ENCODE results near the gene WDR64. TPM values are rescaled to one million over a fixed set of nuclear protein-coding genes. Genes with fewer than 3 reads are reported as not detected.

WDR64 gene
- total RNA-seq, 1 donor from 2014 or later: 0.07 TPM

DNA sequence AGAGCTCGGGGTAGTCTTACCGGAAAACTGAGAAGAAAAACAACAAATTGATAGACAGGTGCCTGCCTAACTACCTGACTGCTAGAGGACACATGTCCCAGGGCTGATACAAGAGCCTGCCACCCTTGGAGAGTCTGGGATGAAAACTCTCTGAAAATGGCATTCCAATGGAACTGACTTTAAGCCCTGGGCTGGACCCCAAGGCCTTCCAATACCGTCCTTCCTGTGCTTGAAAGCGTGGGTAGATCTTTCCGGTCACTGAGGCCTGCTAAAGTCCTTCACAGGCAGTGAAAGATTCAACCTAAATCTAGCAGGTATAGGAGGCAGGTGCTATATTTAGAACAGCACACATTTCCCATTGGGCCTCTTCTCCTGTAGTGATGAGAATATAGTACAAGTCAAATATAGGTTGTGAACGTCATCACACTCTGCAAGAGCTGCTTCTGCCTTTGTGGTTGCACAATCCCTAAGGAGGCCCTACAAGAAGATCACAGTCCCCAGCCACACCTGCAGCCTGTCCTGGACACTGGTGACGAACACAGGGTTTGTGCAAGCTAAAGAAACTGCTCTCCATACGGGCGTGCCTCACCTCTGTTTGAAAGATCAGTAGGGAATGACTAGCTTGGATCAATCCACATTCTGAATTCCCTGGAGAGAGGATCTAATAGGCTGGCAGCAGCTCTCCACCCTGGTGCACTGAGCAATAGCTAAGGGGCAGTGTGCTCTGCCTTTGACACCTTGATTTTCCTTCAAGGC lies 11.0 kb upstream of the WDR64 start:
- Mint-ChIP-seq H3K36me3 (ENCODE audit: insufficient read depth) (peaks cover 5% of the 10 kb centered on the region), H3K4me1 (ENCODE audit: low read depth) (peaks cover 20% of the 10 kb centered on the region), H3K4me3 (ENCODE audit: low read depth) (peak overlapping the region; percentile 78), H3K27ac (peak overlapping the region; percentile 89), H3K9me3 (ENCODE audit: low read depth) (peaks cover 9% of the 10 kb centered on the region), H3K27me3 (no peaks in the 10 kb centered on the region)
- no peak for DNase-seq (ENCODE audit: low spot score, unreplicated experiment)
- TF ChIP-seq, protein P1, sequence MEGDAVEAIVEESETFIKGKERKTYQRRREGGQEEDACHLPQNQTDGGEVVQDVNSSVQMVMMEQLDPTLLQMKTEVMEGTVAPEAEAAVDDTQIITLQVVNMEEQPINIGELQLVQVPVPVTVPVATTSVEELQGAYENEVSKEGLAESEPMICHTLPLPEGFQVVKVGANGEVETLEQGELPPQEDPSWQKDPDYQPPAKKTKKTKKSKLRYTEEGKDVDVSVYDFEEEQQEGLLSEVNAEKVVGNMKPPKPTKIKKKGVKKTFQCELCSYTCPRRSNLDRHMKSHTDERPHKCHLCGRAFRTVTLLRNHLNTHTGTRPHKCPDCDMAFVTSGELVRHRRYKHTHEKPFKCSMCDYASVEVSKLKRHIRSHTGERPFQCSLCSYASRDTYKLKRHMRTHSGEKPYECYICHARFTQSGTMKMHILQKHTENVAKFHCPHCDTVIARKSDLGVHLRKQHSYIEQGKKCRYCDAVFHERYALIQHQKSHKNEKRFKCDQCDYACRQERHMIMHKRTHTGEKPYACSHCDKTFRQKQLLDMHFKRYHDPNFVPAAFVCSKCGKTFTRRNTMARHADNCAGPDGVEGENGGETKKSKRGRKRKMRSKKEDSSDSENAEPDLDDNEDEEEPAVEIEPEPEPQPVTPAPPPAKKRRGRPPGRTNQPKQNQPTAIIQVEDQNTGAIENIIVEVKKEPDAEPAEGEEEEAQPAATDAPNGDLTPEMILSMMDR (IDR thresholded peaks at IDR 0.05; ENCODE audit: unreplicated experiment): no peak

DNA sequence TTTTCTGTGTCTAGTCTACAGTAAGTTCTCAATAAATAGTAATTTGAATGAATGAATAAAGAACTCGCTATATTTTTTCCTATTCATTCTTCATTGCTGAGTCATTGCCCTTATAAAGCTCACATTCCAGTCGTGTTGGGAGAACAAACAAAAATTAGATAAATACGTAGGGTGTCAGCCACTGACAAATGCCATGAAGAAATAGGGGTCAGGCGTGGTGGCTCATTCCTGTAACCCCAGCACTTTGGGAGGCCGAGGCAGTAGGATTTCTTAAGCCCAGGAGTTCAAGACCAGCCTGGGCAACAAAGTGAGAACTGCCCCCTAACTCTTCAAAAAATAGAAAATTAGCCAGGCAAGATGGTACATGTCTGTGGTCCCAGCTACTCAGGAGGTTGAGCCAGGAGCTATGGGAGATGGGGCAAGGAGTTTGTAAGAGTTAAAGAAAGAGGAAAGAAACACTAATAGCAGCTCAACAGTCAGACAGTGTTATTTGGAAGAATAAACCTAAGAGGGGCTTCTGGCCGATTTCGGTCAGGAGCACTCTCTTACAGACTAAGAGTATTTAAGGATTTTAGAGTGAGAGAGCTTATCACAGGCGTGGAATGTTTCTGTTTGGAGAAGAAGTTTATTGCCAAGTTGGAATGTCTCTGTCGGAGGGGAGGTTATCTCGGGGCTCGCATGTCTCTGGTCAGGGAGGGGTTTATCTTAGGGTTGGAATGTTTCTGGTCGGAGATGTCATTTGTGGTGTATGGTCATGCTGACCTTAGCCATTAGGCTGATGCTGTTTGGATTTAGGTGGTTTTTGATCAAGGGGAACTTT lies 10.1 kb upstream of the WDR64 start:
- Mint-ChIP-seq H3K27ac (peak overlapping the region; percentile 8), H3K4me3 (ENCODE audit: low read depth) (no peak overlapping the region), H3K36me3 (ENCODE audit: insufficient read depth) (peaks cover under 1% of the 10 kb centered on the region), H3K9me3 (ENCODE audit: low read depth) (peaks cover 9% of the 10 kb centered on the region), H3K27me3 (no peaks in the 10 kb centered on the region), H3K4me1 (ENCODE audit: low read depth) (peaks cover 17% of the 10 kb centered on the region)
- no peak for DNase-seq (ENCODE audit: low spot score, unreplicated experiment)
- TF ChIP-seq, protein P1 (IDR thresholded peaks at IDR 0.05; ENCODE audit: unreplicated experiment): no peak

DNA sequence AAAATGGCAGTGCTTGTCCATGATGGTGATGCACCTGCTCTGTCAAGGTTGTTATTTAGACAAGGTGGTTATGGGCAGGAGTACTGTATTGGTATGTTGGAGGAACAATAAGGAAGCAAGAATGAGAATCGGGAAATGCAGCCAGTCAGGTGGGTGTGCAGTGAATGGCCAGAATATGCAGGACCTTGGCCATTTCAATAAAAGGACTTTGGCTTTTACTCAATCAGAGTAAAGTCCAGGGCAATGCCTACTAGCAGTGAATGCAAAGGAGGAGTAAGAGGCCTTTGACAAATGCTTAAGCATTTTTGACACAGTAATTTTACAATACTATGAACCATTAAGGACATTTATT lies 9.5 kb upstream of the WDR64 start:
- no peak overlapping the region for H3K4me3 Mint-ChIP-seq (ENCODE audit: low read depth)
- no peaks in the 10 kb centered on the region for H3K36me3 Mint-ChIP-seq (ENCODE audit: insufficient read depth)
- peaks cover 13% of the 10 kb centered on the region for H3K4me1 Mint-ChIP-seq (ENCODE audit: low read depth)
- no peaks in the 10 kb centered on the region for H3K27me3 Mint-ChIP-seq
- H3K27ac Mint-ChIP-seq: peak overlapping the region; percentile 8
- DNase-seq (ENCODE audit: low spot score, unreplicated experiment): no peak
- TF ChIP-seq, protein P1 (IDR thresholded peaks at IDR 0.05; ENCODE audit: unreplicated experiment): no peak
- peaks cover 9% of the 10 kb centered on the region for H3K9me3 Mint-ChIP-seq (ENCODE audit: low read depth)

DNA sequence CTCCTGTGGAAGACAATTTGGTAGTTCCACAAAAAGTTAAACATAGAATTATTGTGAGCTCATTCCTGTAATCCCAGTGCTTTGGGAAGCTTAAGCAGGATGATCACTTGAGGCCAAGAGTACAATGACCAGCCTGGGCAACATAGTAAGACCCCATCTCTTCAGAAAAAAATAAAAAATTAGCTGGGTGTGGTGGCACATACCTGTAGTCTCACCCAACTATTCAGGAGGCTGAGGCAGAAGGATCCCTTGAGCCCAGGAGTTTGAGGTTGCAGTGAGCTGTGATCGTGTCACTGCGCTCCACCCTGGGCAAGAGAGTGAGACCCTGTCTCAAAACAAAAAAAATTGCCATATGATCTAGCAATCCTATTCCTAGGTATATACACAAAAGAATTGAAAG lies 7.8 kb upstream of the WDR64 start:
- TF ChIP-seq, protein P1 (IDR thresholded peaks at IDR 0.05; ENCODE audit: unreplicated experiment): no peak
- no peak overlapping the region for H3K4me3 Mint-ChIP-seq (ENCODE audit: low read depth)
- H3K27ac Mint-ChIP-seq: no peak overlapping the region
- peaks cover 2% of the 10 kb centered on the region for H3K4me1 Mint-ChIP-seq (ENCODE audit: low read depth)
- H3K9me3 Mint-ChIP-seq (ENCODE audit: low read depth): peaks cover 9% of the 10 kb centered on the region
- H3K27me3 Mint-ChIP-seq: no peaks in the 10 kb centered on the region
- no peaks in the 10 kb centered on the region for H3K36me3 Mint-ChIP-seq (ENCODE audit: insufficient read depth)
- no peak for DNase-seq (ENCODE audit: low spot score, unreplicated experiment)

DNA sequence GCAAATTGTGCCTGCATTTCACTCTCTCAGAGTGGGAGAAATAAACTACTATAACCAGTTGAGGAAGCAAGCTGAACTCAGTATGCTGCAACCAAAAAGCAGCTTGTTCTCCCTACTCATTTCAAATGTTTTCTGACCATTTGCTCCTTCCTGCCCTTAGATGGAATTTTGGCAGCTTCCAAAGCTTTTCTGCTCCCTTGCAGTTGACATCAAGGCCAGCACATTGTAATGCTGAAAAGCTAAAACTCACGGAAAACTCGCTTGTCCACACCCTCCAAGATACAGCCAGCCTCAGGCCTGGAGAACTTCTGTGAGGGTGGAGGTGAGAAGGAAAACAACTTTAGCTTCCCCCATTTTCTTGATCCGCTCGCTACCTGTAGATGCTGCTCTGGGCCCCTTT lies 6.9 kb upstream of the WDR64 start:
- H3K27me3 Mint-ChIP-seq: peaks cover 8% of the 10 kb centered on the region
- H3K4me1 Mint-ChIP-seq (ENCODE audit: low read depth): peaks cover 2% of the 10 kb centered on the region
- H3K36me3 Mint-ChIP-seq (ENCODE audit: insufficient read depth): no peaks in the 10 kb centered on the region
- TF ChIP-seq, protein P1 (IDR thresholded peaks at IDR 0.05; ENCODE audit: unreplicated experiment): no peak
- DNase-seq (ENCODE audit: low spot score, unreplicated experiment): no peak
- H3K27ac Mint-ChIP-seq: no peak overlapping the region
- H3K9me3 Mint-ChIP-seq (ENCODE audit: low read depth): peaks cover 13% of the 10 kb centered on the region
- no peak overlapping the region for H3K4me3 Mint-ChIP-seq (ENCODE audit: low read depth)

All from progenitor cell of endocrine pancreas (in vitro differentiated cells).